Ascending aorta (tissue), 2 donors: ENCODE measurements around the gene NAE1. TPM values are rescaled to one million over a fixed set of nuclear protein-coding genes. Genes with fewer than 3 reads are reported as not detected.

Experiments used
- DNase-seq, 2 donors: peaks; one replicate each; pipeline ENCODE4 v3.0.0-alpha.2; 2019; ENCODE audit warnings: low spot score in 2 of 2
- H3K27ac ChIP-seq, 2 donors: fragments of 200-600 bp; sonication (generic); one replicate each; pipeline ENCODE4 v1.5.1; 2016 to 2017; ENCODE audit warnings: mild to moderate bottlenecking in 1 of 2
- H3K27me3 ChIP-seq: fragments of 200-600 bp; sonication (generic); one replicate; pipeline ENCODE4 v1.5.1; 2017
- H3K36me3 ChIP-seq, 2 donors: fragments of 200-600 bp; sonication (generic); one replicate each; pipeline ENCODE4 v1.5.1; 2016
- H3K4me1 ChIP-seq, 2 donors: fragments of 200-600 bp; sonication (generic); one replicate each; pipeline ENCODE4 v1.5.1; 2016 to 2017; ENCODE audit warnings: mild to moderate bottlenecking in 1 of 2
- H3K4me3 ChIP-seq, 2 donors: fragments of 200-600 bp; sonication (generic); one replicate each; pipeline ENCODE4 v1.5.1; 2016 to 2017; ENCODE audit warnings: mild to moderate bottlenecking in 1 of 2
- H3K9me3 ChIP-seq, 2 donors: fragments of 200-600 bp; sonication (generic); one replicate each; pipeline ENCODE4 v1.5.1; 2016
- intact Hi-C: fragments of 100-400 bp; cut with DNase I; formaldehyde crosslinking; loops from one replicate; pipeline ENCODE4 v1.15.1; 2023
- total RNA-seq: library from RNA; depleted of rRNA; stranded (reverse); fragments of >200 nt; gene quantifications from one replicate; pipeline ENCODE4 v1.1.0, GENCODE V29; 2016
- TF ChIP-seq, protein P1 (sequence below), 3 experiments: fragments of 200-600 bp in 2 of 3; fragments of 450-650 bp in 1 of 3; sonication (generic) in 2 of 3; IDR thresholded peaks; one replicate each; pipeline ENCODE4 v1.5.1; 2016 to 2019; ENCODE audit warnings: antibody characterized with exemption in 3 of 3, mild to moderate bottlenecking in 1 of 3, moderate library complexity in 1 of 3

The NAE1 gene
- total RNA-seq, 1 donor from 2014 or later = 8.6 TPM

DNA sequence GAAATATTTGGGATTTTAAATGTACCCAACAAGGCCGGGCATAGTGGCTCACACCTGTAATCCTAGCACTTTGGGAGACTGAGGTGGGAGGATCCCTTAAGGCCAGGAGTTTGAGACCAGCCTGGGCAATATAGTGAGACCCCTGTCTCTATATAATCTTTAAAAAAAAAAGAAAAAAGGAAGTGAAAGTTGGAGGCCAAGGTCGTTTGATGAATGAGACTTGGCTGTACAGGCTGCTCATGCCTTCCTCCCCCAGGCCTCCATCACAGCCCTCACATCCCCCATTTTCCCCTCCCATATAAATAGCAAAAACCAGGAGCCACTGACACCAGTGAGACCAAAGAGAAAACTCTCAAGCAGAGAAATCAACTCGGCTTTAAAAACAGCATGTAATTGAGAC, 10.1 kb upstream of the NAE1 start:
- H3K4me1 ChIP-seq = peaks cover 8 to 18% of the 10 kb centered on the region in 2 donors
- H3K4me3 ChIP-seq = no peak overlapping the region
- peaks cover 0 to 3% of the 10 kb centered on the region in 2 donors for H3K9me3 ChIP-seq
- intact Hi-C loops = no loop called here
- no peak overlapping the region for H3K27ac ChIP-seq
- no peaks in the 10 kb centered on the region for H3K36me3 ChIP-seq
- peaks cover 15% of the 10 kb centered on the region for H3K27me3 ChIP-seq
- TF ChIP-seq, protein P1, sequence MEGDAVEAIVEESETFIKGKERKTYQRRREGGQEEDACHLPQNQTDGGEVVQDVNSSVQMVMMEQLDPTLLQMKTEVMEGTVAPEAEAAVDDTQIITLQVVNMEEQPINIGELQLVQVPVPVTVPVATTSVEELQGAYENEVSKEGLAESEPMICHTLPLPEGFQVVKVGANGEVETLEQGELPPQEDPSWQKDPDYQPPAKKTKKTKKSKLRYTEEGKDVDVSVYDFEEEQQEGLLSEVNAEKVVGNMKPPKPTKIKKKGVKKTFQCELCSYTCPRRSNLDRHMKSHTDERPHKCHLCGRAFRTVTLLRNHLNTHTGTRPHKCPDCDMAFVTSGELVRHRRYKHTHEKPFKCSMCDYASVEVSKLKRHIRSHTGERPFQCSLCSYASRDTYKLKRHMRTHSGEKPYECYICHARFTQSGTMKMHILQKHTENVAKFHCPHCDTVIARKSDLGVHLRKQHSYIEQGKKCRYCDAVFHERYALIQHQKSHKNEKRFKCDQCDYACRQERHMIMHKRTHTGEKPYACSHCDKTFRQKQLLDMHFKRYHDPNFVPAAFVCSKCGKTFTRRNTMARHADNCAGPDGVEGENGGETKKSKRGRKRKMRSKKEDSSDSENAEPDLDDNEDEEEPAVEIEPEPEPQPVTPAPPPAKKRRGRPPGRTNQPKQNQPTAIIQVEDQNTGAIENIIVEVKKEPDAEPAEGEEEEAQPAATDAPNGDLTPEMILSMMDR (IDR thresholded peaks at IDR 0.05) = no peak
- DNase-seq = no peak

DNA sequence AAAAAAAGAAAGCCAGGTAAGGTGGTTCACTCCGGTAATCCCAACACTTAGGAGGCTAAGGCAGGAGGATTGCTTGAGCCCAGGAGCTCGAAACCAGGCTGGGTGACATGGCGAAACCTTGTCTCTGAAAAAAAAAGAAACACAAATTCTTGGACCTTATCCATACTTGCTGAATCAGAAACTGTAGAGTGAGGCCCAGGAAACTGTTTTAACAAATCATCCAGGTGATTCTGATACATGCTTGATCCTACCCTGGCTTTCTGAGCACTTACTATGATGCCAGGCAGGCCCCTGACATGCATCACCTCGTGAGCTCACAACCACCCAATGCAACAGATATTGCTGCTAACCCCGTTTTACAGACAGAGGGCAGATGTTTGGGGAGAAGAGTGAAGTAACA, 4.0 kb upstream of the NAE1 start:
- peaks cover 0 to 4% of the 10 kb centered on the region in 2 donors for H3K4me1 ChIP-seq
- H3K27me3 ChIP-seq = no peaks in the 10 kb centered on the region
- no peak for DNase-seq
- no peak overlapping the region for H3K27ac ChIP-seq
- no peaks in the 10 kb centered on the region for H3K36me3 ChIP-seq
- intact Hi-C loops = no loop called here
- peaks cover 0 to 3% of the 10 kb centered on the region in 2 donors for H3K9me3 ChIP-seq
- TF ChIP-seq, protein P1 (IDR thresholded peaks at IDR 0.05) = no peak
- no peak overlapping the region for H3K4me3 ChIP-seq

DNA sequence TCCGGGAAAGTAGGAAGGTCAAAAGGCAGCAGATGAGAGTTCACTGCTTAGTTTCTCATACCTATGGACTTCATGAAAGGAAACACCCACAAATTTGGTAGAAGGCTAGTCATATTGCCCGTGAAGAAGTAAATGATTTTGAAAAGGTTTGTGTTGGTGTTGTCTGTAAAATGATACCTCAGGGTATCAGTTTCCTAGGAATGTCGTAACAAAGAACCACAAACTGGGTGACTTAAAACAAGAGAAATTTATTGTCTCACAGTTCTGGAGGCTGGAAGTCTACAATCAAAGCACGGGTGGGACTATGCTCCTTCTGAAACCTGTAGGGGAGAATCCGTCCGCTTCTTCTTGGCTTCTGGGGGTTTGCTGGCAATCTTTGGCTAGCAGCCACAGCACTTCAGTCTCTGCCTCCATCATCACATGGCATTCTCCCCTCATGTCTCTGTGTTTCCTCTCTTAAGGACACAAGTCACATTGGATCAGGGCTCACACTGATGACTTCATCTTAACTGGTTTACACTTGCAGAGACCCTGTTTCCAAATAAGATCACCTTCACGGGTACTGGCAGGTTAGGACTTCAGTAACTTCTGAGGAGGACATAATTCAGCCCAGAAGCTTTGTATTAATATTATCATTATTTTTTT, 2.0 kb upstream of the NAE1 start:
- Histone ChIP-seq H3K4me3 (no peak overlapping the region), H3K27ac (no peak overlapping the region), H3K36me3 (peaks cover 1 to 2% of the 10 kb centered on the region in 2 donors), H3K27me3 (no peaks in the 10 kb centered on the region), H3K4me1 (peaks cover 0 to 17% of the 10 kb centered on the region in 2 donors), H3K9me3 (no peaks in the 10 kb centered on the region)
- intact Hi-C loops = no loop called here
- DNase-seq = no peak
- TF ChIP-seq, protein P1 (IDR thresholded peaks at IDR 0.05) = no peak

DNA sequence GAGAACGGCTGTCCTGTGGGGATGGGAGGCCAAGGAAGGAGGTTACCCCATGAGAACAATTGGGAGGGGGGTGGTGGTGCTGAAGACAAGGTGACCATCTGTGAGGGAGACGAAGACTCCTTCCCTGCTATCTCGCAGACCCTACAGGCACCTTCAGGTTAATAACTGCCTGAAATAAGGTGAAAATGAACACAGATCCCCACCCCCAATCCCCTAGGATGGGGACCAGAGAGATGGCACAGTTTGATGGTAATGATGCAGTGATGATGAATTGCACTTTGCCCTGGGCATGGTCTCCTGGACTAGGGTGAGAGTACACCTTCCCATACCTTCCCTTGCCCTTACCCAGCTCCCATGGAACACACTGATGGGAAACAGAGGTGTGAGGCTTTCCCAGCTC, 1.4 kb upstream of the NAE1 start:
- DNase-seq = no peak
- Histone ChIP-seq H3K36me3 (peaks cover 7 to 8% of the 10 kb centered on the region in 2 donors), H3K27ac (no peak overlapping the region), H3K27me3 (no peaks in the 10 kb centered on the region), H3K4me1 (peaks cover 0 to 17% of the 10 kb centered on the region in 2 donors), H3K4me3 (no peak overlapping the region), H3K9me3 (no peaks in the 10 kb centered on the region)
- intact Hi-C loops = no loop called here
- TF ChIP-seq, protein P1 (IDR thresholded peaks at IDR 0.05) = no peak

DNA sequence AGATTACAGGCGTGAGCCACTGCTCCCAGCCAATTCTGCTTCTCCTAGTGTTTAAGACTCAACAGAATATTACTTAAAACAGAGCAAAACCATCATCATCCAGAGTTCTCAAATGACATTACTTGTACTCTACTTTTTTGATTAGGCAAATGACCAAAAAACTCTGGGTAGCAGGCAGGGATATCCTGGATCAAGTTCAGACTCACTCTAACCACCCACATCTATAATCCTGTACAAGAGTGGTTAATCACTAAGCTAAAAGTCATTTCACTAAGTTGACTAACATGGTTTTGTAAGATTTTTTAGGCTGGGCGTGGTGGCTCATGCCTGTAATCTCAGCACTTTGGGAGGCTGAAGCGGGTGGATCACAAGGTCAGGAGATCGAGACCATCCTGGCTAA, 6.8 kb downstream of the NAE1 start:
- intact Hi-C loops = no loop called here
- Histone ChIP-seq H3K27ac (no peak overlapping the region), H3K4me3 (no peak overlapping the region), H3K27me3 (no peaks in the 10 kb centered on the region), H3K36me3 (peaks cover 44 to 72% of the 10 kb centered on the region in 2 donors), H3K9me3 (no peaks in the 10 kb centered on the region), H3K4me1 (peaks cover 0 to 6% of the 10 kb centered on the region in 2 donors)
- TF ChIP-seq, protein P1 (IDR thresholded peaks at IDR 0.05) = no peak
- DNase-seq = no peak
